Cardiac fibroblast (primary cell): ENCODE data around the gene MPPED1.

Source experiments
- DNase-seq, 2 donors: peaks; one replicate each; pipeline versions ENCODE4 v3.0.0 to v3.0.0-alpha.2; 2010; ENCODE audit warnings: low read depth in 2 of 2
- H3K4me3 ChIP-seq, 2 donors: replicated peaks in 1 of 2; 1 replicate in 1 of 2; 2 replicates in 1 of 2; pipeline ENCODE4 v1.5.1; 2011; ENCODE audit warnings: low read depth in 2 of 2, low read length in 2 of 2, mild to moderate bottlenecking in 2 of 2, moderate library complexity in 1 of 2
- CTCF ChIP-seq: IDR thresholded peaks from one replicate; pipeline ENCODE4 v1.5.1; 2011; ENCODE audit warnings: low read depth, mild to moderate bottlenecking, low read length, inconsistent platforms

Gene MPPED1

DNA sequence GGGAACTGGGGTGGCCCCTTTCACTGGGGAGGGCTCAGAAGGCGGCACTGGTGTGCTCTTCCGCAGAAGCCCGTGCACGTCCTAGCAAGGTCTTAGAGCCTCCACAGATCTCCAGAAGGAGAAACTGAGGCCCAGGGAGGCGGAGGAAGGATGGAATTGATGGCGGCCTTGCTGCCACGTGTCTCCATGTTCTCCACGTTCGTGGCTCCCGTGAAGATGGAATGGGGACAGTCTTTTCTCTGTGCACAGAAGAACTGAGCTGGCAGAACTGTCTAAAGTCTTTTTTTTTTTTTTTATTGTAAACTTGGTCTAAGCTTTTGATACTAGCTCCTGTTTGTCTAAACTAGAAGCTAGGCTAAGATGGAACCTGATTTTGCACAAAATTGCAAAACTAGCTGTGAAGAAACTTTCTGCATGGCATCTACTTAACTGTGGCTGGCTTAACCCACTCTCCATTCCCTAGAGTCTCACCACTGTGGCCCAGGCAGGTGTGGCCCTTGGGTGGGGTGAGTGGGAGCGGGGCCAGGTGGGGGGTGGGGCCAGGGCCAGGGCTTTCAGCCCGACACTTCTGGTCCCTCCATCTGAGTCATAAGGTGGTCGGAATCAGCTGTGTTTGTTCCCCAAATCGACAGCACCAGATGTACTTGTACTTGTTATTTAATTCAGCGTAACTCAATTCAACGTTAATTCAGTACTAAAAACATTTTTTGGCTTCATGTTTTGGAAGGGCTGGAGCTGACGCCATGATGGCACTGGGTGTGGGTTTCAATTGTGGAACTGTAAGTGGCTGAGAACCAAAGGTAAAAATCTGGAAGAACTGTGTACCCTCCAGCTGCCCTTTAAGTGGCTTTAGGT, 120.7 kb downstream of the MPPED1 start:
- DNase-seq, result no peak
- TF ChIP-seq CTCF, result no peak
- no peak overlapping the region for H3K4me3 ChIP-seq

DNA sequence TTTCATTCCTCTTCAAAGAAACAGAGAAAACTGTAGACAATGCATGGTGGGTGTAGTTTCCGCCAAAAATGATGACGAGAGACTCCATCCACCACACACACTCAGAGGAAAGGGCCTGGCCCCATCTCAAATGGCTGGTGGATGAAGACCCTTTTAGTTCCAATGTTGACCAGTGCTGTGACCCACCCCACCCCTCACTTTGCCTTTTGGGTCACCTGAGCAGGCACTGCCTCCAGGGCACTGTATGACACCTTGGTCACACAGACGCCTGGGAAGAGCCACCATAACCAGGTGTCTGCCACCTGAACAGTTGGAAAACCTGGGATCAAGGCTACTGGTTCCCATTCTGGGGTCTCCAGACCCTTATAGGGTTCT, 121.3 kb downstream of the MPPED1 start:
- no peak for DNase-seq
- no peak for TF ChIP-seq CTCF
- H3K4me3 ChIP-seq, result no peak overlapping the region

DNA sequence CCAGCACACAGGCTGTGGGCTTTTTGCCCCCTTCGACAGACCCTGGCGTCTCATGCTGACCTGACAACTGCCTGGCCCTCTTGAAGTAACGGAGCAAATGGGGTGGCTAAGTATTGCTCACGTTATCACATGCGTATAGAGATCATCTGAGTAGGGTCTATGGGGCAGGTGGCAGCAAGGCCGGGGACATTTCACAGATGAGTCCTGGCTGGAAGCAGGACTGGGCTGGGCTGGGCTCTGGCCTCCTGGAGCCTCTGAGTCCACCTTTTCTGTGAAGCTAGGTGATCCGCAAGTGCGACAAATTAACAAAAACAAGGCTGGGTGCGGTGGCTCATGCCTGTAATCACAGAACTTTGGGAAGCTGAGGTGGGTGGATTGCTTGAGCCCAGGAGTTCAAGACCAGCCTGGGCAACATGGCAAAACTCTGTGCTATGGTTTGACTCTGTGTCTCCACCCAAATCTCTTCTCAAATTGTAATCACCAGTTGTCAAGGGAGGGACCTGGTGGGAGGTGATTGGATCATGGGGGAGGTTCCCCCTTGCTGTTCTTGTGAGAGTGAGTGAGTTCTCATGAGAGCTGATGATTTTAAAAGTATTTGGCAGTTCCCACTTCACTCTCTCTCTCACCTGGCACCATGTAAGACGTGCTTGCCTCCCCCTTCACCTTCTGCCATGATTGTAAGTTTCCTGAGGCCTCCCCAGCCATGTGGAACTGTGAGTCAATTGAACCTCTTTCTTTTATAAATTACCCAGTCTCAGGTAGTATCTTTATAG, 122.0 kb downstream of the MPPED1 start:
- no peak for DNase-seq
- TF ChIP-seq CTCF, result no peak
- H3K4me3 ChIP-seq, result no peak overlapping the region

DNA sequence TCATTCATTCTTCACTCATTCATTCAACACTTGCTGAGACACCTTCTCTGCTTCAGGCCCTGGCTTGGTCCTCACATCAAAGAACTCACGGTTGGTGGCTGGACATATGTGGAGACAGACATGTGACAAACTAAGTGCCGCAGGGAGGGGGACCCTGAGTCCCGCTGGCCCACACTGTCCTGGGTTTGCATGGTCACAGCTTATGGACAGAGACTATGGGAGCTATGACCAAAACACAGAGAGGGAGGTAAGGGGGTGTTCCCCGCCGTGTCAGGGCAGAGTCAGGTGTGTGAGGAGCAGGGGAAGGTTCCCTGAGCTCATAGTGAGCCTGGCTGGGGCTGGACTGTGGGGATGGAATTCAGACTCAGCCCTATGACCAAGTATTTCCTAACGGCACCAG, 123.1 kb downstream of the MPPED1 start:
- DNase-seq, result no peak
- H3K4me3 ChIP-seq, result no peak overlapping the region
- TF ChIP-seq CTCF, result no peak

DNA sequence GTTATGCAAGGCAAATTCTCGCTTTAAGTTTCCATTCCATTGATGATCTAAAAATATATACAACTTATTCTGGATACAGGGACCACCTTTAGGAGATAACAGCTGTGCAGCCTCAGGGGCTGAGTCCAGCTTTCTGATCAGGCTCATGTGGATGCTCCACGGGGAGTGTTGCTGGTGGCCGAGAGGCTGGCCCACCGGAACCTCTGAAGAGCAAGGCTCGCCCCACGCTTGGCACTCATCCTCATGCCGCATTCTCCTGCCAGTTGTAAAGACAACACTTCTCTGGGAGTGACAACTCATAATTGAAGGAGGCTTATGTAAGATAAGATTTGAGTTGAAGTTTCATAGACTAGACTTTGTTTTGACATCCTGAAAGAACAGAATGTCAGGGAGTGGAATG, 123.5 kb downstream of the MPPED1 start:
- no peak overlapping the region for H3K4me3 ChIP-seq
- no peak for TF ChIP-seq CTCF
- no peak for DNase-seq

DNA sequence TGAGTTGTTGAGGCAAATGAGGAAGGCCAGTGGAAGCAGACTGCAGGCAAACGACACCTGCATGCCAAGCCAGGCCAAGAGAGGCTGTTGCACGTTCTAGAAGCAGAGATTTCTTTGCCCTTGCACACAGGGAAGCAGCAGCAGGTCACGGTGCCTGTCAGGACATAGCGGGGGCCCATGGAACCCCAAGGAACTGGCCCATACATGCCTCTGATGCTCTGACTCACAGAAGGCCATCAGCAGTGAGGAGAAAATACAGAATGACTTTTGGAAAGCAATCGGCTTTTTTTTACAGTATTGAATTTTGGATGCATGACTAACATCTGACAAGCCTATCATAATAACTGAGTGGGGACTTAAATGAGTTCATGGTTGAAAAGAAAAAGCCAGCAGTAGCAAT, 123.9 kb downstream of the MPPED1 start:
- no peak for DNase-seq
- no peak for TF ChIP-seq CTCF
- H3K4me3 ChIP-seq, result no peak overlapping the region
